HG03280 (cell line): ENCODE measurements around the gene MUSK.
"Not testable (repeated sequence)": the region's sequence is repeated elsewhere in the genome, so short reads cannot be mapped to it uniquely, and the experiment has no call there.

Source experiments
- ATAC-seq: cut with Tn5 transposase; IDR thresholded peaks from one replicate; pipeline ENCODE4 v1.9.1; 2021; ENCODE audit warnings: mild to moderate bottlenecking, moderate library complexity; ENCODE audit not compliant: unreplicated experiment

The MUSK gene

DNA sequence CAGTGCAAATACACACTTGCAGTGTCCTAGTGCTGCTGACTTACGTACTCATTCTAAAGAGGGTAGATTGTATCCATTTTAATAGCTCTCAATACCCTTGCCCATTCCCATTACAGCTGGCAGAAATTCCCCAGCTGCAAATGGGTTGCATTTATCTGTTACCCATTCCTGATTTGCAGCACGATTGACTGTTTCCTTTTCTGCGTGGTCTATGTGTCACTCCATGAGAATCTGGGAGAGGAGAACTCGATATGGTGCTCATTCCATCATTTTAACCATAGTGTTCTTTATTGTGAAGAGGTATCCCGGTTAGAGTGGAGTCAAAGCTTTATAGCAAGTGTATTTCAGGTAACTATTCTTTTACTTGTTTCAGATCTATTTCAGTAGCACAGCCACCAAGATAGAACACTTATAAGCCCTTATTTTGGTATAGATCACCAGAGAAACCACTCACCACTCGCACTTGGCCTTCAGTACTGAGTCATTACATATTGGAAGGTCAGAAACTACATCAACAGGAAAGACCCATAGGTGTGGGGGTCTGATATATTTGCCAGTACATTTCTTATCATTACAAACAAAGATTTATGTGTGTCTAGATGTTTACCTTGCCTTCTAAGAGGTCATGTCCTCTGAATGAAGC is 139.5 kb downstream of the MUSK start:
- ATAC-seq: peak; percentile 60

DNA sequence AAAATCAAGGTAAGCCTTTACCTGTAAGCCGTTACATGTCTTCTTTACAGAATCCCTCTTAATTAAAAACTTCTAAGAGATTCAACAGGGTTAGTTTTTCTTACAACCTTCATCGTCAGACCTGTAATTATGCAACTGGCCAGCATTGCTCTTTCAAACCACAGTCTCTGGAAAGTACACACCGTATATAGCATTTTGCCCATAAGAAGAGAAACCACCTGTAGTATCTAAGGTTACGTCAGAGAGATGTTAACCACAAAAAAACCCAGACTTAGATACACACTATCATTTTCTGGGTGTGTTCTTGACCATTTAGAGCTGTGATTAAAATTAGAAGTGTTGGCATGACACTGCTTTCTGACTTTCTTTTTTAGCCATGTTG is 140.0 kb downstream of the MUSK start:
- peak; percentile 94 for ATAC-seq

DNA sequence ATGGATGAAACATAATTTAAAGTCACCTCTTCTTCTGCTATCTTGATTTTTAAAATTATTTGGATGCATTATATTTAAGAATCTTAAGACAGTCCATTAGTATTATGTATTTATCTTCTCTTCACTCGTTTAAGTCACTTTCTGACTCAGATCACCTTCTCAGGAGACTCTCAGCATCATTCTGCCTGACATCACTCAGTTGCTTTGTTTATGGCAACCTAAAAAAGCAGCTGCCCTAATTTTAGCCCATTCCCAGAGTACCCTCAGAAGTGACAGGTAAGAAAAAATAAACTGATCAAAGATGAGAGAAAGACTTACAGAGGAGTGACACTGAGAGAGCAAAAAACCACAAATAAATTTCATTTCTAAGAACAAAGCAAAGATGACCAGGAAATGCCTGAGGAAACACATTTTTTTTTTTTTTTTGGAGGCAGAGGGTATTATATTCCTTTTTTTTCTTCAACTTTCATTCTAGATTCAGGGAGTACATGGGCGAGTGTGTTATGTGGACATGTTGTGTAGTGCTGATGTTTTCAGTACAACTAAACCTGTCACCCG is 140.5 kb downstream of the MUSK start:
- ATAC-seq: peak; percentile 57

DNA sequence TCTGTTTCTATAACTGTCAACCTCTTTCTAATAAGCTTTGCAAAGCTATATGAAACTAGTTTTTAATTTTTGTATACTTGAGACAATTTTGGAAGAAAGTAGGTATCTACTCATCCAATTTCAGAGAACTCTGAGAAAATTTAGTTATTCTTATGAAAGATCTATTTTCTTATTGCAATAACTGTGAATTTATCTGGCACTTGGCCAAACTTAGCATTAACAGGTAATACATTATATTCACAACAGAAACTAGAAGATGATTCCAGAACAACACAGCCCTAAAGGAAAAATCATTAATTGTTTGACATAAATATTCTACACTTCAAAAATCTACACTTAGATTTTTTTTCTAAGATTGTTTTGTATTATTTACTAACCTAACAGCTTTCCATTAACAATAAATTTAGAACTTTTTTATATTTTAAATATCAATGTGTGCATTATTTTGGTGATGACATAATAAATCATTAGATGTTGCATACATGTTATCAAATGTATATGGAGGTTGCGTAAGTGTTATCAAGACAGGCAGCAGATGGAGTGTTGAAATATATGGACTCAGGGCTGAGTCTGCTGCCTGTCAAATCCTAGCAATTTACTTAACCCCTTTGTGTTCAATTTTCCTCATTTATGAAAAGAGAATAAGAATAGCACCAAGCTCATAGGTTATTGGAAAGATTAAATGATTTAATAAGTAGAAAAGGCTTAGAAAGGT is 141.8 kb downstream of the MUSK start:
- no peak for ATAC-seq

DNA sequence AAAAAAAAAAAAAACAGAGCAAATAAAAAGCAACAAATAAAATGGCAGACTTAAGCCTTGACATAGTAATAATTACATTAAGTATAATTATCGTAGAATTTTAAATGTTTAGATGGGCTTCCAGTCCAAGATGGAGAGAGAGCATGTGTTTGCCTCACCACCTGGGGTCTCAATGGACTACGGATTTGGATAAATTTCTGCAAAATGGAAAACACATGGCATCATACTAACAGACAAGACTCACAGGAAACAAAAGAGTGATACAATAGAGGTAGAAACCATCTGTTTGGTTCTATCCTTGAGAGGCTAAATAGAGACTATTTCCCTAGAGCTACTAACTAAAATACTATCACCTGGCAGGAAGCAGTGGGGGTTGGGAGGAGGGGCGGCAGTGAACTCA is 144.3 kb downstream of the MUSK start:
- no peak for ATAC-seq

DNA sequence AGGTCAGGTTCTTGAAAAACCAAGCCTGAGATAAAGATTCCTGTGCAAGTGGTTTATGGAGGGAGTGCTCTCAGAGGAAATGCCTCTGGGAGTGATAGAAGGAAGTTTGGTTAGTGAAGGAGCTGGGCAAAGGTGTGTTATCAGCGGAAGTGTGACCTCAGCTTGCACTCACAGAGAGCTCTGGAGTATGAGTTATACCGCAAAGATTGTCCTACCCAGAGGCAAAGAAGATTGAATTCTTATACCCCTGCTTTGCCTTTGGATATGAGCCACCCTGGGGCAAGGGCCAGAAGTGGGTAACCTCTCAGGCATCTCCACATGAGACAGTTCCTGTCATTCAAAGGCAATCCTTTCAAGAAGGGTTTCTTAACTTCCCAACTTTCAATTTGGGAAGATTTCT is 145.6 kb downstream of the MUSK start:
- ATAC-seq: no peak

DNA sequence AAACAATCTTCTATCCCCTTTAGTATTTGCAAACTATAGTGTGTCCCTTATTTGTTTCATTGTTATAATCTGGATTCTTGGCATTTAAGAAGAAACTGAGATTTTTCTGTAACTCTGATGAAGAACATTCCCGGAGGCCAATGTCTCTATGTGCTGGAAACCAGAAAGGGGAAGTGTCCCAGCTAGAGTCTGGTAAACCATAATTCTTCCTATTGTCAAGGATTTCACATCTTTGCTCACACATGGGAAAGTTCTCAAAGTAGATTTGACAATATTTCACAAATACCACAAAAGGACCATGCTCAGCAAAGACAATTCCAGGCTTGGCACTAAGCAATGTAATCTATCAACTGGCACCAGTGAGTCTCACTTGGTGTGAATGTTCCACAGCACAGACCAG is 146.8 kb downstream of the MUSK start:
- ATAC-seq: no peak

DNA sequence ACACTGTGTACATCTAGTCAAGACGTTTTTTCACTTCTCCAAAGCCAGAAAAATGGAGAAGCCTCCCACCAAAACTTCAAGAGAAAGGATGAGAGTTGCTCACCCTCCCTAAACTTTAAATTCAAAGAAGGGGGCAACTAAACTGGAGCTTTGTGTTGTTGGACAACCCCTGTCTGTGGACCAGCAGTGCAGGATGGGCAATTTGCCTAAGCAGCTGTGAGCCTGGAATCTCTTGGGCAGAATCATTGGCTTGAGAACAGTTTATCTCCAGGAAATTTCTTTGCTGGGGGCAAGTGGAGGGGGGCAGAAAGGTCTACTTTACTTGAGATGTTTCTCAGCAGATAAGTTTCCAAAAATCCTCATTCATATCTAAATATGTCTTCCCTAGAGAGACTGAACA is 151.8 kb downstream of the MUSK start:
- ATAC-seq: no peak

DNA sequence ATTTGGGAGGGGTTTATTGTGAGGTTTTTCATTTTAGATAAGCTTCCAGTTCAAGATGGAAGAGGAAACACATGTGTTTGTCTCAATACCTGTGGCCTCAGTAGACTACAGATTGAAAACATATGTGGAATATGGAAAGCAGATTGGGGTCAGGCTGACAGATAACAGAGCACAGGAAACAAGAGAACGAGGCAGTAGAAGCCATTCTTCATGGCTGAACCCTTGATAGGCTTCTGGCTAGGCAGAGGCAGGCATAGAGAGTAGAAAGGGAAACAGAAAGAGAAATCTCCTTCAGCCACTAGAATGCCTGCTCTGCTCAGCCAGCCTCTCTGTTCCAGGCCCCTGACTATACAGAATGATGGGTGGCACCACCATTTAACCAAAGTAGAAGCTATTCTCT is 152.5 kb downstream of the MUSK start:
- peak; percentile 97 for ATAC-seq

DNA sequence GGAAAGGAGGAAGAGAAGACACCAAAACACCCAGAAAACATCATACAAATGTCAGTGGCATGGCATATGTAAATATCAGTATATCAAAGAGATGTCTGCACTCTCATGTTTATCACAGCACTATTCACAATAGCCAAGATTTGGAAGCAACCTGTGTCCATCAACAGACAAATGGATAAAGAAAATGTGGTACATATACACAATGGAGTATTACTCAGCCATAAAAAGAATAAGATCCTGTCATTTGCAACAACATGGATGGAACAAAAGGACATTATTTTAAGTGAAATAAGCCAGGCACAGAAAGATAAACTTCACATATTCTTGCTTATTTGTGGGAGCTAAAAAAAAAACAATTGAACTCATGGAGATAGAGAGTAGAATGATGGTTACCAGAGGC is 156.5 kb downstream of the MUSK start:
- not testable (repeated sequence) for ATAC-seq

DNA sequence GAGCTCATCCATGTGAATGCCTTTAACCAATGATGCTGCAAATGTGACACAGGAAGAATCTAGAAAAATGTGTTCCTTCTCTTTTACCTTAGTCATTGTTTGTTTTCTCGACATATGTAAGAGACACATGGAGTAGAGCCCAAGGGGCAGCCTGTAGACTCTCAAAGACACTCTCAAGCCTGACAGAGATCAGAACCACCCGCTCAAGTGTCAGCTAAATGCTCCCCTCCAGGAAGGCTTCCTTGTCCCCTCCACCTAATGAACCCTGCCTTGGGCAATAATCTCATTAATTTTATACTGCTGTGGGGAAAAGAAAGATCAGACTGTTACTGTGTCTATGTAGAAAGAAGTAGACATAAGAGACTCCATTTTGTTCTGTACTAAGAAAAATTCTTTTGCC is 157.4 kb downstream of the MUSK start:
- no peak for ATAC-seq

DNA sequence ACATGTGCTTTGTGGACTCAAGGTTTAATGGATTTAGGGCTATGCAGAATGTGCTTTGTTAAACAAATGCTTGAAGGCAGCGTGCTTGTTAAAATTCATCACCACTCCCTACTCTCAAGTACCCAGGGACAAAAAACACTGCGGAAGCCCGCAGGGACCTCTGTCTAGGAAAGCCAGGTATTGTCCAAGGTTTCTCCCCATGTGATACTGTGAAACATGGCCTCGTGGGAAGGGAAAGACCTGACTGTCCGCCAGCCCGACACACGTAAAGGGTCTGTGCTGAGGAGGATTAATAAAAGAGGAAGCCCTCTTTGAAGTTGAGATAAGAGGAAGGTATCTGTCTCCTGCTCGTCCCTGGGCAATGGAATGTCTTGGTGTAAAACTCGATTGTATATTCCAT is 157.8 kb downstream of the MUSK start:
- not testable (repeated sequence) for ATAC-seq

DNA sequence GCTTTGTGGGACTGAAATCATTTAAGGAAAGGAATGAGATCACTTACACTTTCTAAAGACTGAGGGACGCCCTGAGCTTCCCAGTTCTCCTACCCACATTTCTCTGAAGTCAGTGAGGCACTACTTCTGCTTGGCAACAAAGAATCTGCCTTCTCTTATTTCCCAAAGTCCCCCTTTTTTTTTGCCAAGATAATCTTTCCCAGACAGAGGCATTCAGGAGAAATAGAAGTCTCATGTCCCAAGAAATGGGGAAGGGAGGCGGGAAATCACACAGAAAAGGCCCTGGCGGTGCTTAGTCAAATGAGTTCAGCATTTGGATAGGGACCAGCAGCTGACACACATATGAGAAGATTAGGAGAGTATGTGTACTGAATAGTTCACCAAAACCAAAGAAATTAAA is 159.7 kb downstream of the MUSK start:
- no peak for ATAC-seq

DNA sequence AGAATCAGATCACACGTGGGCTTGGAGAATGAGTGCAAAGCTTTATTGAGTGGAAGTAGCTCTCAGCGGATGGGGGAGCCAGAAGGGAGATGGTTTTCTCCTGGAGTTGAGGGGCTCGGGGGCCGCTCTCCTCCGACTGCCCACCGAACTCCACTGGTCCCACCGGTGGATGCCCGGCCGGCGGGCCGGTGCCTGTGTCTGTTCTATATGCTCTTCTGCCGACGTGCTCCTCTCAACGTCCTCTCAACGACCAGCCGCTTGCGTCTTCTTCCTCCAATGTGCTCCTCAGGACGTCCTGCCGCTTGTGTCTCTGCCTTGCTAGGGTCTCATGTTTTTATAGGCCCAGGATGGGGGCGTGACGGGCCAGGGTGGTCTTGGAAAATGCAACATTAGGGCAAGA is 161.9 kb downstream of the MUSK start:
- ATAC-seq: no peak

DNA sequence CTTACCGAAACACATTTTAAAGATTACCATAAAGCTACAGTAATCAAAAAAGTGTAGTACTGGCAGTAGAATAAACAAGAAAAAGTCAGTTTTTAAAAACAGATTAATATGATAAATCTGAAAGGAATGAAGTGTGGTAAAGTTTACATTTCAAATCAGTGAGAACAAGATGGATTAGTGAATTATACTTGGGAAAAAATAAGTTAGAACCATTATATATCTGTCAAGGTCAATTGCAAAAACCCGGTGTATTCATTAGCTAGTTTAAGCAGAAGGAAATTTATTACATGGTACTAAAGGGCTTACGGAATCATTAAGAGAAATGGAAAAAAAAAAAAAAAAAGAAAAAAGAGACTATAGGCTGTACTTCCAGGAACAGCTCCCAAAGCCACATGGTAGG is 164.3 kb downstream of the MUSK start:
- no peak for ATAC-seq

DNA sequence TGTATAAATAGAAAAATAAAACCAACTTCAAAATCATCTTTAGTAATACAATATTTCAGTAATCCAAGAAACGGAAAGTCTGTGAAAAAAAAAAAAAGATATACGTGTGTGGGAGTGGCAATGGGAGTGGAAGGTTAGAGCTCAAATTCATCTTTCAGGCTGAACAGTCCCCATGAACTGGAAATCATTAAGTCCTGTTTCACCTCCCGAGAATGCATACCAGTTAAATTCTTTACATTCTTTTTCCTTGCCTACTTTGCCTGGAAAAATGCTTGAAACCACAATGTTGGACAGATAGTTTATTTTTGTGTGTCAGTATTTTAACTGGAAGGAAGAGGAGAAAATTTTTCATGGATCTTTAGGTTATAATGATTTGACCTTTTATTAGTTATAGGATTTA is 166.8 kb downstream of the MUSK start:
- no peak for ATAC-seq

DNA sequence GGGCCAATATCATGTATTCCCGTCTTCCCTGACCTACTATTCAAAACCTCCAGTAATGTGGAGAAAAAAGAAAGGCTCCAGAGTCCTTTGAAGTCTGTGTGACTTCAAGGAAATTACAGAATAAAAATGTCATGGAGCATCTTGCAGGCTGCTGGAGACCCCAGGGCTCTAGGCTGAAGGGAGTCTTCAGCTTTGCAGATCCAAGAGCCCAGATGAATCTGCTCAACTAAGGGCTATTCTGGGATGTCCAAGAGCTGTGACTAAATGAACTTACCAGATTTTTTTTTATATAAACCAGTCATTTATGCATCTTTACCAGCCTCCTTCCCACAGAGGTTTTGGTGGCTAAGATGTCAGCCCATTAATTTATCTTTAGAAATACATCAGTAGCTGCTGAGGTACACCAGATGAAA is 167.3 kb downstream of the MUSK start:
- no peak for ATAC-seq

DNA sequence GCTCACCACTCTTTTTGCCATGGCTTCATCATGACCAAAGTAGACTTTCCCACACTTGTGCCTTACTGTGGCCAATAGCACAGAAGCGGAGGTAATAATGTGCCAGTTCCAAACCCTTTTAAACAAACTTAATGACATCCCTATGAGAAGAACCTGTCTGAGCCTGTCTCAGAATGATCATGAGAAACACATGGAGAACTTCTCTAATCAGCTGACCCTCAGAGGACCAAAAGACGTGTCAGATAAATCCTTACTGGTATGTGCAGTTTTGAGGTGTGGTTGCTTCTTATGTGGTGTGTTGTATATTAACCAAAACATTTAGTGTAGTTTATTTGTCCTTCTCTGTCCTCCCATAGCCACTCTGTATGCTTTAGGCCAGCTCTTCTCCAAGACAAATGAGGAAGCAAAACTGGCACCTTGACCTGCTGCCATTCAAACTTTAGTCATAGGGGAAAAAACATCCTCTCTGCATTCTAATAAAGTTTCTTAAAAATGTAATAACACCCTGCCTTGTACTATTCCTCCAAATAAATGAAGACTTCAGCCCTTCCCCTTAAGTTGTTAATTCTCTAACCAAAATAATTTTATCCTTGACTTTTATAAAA is 168.9 kb downstream of the MUSK start:
- ATAC-seq: no peak

DNA sequence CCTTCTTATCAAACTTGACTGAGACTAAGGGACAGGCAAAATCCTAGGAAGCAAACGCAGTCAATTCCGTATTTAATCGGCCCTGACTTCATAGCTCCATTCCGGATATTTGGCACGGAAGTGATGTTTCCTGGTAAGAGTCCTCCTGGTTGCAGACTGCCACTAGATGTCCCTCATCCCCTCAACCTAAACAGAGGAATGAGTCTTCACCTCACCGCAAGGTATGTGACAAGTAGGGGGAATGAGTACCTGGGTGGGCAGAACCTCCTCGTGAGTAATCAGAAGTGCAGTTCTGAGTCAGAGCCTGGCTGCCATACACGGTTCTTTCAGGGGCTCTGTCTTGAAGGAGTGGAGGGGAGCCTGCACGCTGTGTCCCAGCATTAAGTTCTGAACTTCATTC is 173.6 kb downstream of the MUSK start:
- ATAC-seq: no peak

DNA sequence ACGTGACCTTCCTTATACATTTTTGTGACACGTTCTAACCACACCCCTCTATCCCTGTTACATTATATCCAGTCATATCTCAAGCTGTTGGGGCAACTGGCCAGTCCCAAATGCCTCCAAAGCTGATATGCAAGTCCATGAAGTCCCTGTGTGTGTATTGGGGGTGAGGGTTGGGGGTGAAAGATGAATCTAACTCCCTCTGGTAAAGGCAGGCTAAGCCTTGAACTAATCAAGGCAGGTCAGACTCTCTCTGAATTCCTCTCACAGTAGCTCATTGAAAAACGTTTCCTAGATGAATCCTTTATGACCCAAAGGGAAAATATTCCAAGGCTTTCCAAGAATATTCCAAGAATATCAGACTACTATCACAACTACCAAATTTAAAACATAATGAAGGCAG is 174.4 kb downstream of the MUSK start:
- no peak for ATAC-seq

DNA sequence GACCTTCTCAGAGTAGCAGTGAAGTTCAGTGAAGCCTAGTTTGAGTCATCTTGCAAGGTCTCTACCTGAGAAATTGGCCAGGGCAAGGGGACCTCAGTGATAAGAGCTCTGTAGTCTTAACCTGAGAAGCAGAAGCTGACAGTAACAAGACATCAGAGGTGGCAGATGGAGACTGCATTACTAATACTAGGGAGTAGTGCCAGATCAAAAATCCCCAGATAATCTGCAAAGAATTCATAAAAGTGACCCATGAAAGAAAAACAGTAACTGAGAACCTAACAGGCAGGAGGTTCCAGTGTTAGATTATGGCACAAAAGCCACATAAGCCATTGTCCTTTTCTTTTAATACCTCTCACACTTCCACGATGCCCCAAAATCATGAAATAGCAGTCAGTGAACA is 175.5 kb downstream of the MUSK start:
- no peak for ATAC-seq

DNA sequence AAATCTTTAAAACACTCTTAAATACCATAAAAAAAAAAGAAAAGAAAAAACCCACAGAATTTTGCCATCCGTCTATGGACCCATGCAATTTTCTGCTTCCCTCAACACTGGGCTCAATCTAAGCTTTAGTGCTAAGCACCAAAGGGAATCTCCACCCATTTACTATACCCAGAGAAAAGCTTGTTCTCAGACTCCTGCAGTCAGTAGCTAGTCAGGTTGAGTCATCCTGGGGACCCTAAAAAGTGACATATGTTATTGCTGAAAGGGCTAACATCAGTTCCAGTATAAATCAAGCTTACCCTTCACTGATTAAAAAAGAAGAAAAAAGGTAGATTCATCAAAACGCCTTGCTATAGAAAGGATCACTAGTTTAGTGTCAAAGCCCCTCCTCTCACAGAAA is 177.6 kb downstream of the MUSK start:
- ATAC-seq: no peak
